Smooth muscle cell (in vitro differentiated cells): ENCODE data around the gene ACE. TPM values are rescaled to one million over a fixed set of nuclear protein-coding genes. Genes with fewer than 3 reads are reported as not detected.

Source experiments
- DNase-seq: peaks from one replicate; lab custom pipeline; 2025; ENCODE audit not compliant: unreplicated experiment; lab: John Stamatoyannopoulos, UW
- H2AFZ ChIP-seq: fragments of 200-600 bp; sonication (generic); 2 replicates; pipeline ENCODE4 v1.6.0; 2016; ENCODE audit warnings: antibody characterized with exemption, low read depth, mild to moderate bottlenecking
- H3F3A ChIP-seq: fragments of 200-600 bp; sonication (generic); 2 replicates; pipeline ENCODE4 v1.6.0; 2017; ENCODE audit warnings: antibody characterized with exemption, low read depth
- H3K27ac ChIP-seq: fragments of 200-600 bp; sonication (generic); 2 replicates; pipeline ENCODE4 v1.5.1; 2016; ENCODE audit warnings: low read depth, mild to moderate bottlenecking
- H3K27me3 ChIP-seq: fragments of 200-600 bp; sonication (generic); 2 replicates; pipeline ENCODE4 v1.6.1; 2016; ENCODE audit warnings: low read depth, mild to moderate bottlenecking
- H3K36me3 ChIP-seq: fragments of 200-600 bp; sonication (generic); 2 replicates; pipeline ENCODE4 v1.5.1; 2016; ENCODE audit warnings: low read depth
- H3K4me1 ChIP-seq: fragments of 200-600 bp; sonication (generic); 2 replicates; pipeline ENCODE4 v1.5.1; 2016; ENCODE audit warnings: low read depth
- H3K4me2 ChIP-seq: fragments of 200-600 bp; sonication (generic); 2 replicates; pipeline ENCODE4 v1.6.0; 2016; ENCODE audit warnings: mild to moderate bottlenecking
- H3K4me3 ChIP-seq: fragments of 200-600 bp; sonication (generic); 2 replicates; pipeline ENCODE4 v1.5.1; 2016; ENCODE audit warnings: mild to moderate bottlenecking
- H3K79me2 ChIP-seq: fragments of 200-600 bp; sonication (generic); 2 replicates; pipeline ENCODE4 v1.6.0; 2016; ENCODE audit warnings: low read depth, mild to moderate bottlenecking
- H3K9ac ChIP-seq: fragments of 200-600 bp; sonication (generic); 2 replicates; pipeline ENCODE4 v1.6.0; 2016; ENCODE audit warnings: low read depth
- H3K9me3 ChIP-seq: fragments of 200-600 bp; sonication (generic); replicated peaks from 2 replicates; pipeline ENCODE4 v1.5.1; 2016; ENCODE audit warnings: low read depth
- H4K20me1 ChIP-seq: fragments of 200-600 bp; sonication (generic); 2 replicates; pipeline ENCODE4 v1.6.0; 2016; ENCODE audit warnings: low read depth
- WGBS: methylation state at CpG from one replicate; pipeline ENCODE4 v1.1.7; 2016; ENCODE audit warnings: low lambda C conversion rate; 5-methylcytosine and 5-hydroxymethylcytosine counted together
- polyA plus RNA-seq: library from polyadenylated mRNA; unstranded; fragments of >200 nt; fragmentation: Nextera tagmentation; extraction: Ambion mirVana; gene quantifications from 2 replicates; pipeline ENCODE4 v1.2.1, GENCODE V29; 2016
- total RNA-seq: library from RNA; depleted of rRNA; stranded (reverse); fragments of >200 nt; gene quantifications from 2 replicates; pipeline ENCODE4 v1.2.3, GENCODE V29; 2014
- TF ChIP-seq, protein P1 (sequence below): fragments of 200-600 bp; sonication (generic); IDR thresholded peaks from 2 replicates; pipeline ENCODE4 v1.5.1; 2017; ENCODE audit warnings: borderline replicate concordance, mild to moderate bottlenecking, antibody characterized with exemption; ENCODE audit not compliant: insufficient read depth, poor library complexity, severe bottlenecking

Gene ACE
- total and polyA plus RNA-seq, 2 experiments from 2014 or later: 1.5 to 2.0 TPM

DNA sequence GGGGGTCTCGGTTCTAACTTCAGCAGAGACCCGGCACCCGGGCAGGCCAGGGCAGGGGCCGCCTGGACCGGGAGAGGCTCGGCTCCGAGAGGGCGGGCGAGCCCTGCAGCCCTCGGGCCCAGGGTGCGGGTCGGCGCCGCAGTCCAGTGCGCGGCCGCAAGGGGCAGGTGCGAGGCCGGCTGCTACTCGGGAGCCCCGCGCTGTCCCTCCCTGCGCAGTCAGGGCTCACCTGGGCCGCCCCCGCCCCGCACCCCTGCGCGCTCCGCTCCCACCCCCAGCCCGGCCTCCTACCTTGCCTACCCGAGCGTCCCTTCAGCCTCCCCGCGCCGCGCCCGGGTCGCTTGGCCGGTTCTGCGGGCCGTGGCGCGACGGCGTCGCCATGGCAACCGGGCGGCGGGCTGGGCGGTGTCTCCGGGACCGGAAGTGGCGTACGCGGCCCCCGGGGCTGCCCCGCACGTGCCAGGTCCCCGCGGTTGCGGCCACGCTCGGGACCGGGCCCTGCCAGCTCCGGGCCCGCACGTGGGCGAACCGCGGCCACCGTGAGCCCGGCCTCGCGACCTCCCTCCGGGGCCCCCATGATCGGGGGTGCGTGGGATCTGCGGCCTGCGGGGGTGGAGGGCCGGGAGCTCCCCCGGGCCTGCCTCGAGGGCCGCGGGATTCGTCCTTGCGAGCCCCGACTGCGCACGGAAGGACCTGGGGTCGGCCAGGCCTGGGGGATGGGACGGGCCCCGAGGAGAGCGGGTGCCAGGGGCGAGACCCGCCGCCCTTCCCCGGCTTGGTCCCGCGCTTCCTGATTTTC is 30.7 kb upstream of the ACE start, which contains the start of gene CYB561:
Gene CYB561 (minus strand): TSS at position 353 of the 799 bp plus-strand sequence. CDS start 8,759 bp downstream, outside the sequence.
- Histone ChIP-seq H2AFZ (peak within 1 kb of the TSS; percentile 86), H3K27ac (peak within 1 kb of the TSS; percentile 96), H3K4me1 (peaks cover 23% of the 10 kb centered on the region), H3K27me3 (no peaks in the 10 kb centered on the region), H3K36me3 (no peaks in the 10 kb centered on the region), H3K4me2 (peak within 1 kb of the TSS; percentile 99), H3K9me3 (no peaks in the 10 kb centered on the region), H3K79me2 (peaks cover 3% of the 10 kb centered on the region), H4K20me1 (peaks cover 6% of the 10 kb centered on the region), H3K9ac (peak within 1 kb of the TSS; percentile 97), H3K4me3 (peak within 1 kb of the TSS; percentile 80), H3F3A (peaks cover 17% of the 10 kb centered on the region)
- DNase-seq: peak; percentile 66
- 1% methylated on average over 31 of the region's 99 CpGs for WGBS
- TF ChIP-seq, protein P1, sequence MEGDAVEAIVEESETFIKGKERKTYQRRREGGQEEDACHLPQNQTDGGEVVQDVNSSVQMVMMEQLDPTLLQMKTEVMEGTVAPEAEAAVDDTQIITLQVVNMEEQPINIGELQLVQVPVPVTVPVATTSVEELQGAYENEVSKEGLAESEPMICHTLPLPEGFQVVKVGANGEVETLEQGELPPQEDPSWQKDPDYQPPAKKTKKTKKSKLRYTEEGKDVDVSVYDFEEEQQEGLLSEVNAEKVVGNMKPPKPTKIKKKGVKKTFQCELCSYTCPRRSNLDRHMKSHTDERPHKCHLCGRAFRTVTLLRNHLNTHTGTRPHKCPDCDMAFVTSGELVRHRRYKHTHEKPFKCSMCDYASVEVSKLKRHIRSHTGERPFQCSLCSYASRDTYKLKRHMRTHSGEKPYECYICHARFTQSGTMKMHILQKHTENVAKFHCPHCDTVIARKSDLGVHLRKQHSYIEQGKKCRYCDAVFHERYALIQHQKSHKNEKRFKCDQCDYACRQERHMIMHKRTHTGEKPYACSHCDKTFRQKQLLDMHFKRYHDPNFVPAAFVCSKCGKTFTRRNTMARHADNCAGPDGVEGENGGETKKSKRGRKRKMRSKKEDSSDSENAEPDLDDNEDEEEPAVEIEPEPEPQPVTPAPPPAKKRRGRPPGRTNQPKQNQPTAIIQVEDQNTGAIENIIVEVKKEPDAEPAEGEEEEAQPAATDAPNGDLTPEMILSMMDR: peak; percentile 46

DNA sequence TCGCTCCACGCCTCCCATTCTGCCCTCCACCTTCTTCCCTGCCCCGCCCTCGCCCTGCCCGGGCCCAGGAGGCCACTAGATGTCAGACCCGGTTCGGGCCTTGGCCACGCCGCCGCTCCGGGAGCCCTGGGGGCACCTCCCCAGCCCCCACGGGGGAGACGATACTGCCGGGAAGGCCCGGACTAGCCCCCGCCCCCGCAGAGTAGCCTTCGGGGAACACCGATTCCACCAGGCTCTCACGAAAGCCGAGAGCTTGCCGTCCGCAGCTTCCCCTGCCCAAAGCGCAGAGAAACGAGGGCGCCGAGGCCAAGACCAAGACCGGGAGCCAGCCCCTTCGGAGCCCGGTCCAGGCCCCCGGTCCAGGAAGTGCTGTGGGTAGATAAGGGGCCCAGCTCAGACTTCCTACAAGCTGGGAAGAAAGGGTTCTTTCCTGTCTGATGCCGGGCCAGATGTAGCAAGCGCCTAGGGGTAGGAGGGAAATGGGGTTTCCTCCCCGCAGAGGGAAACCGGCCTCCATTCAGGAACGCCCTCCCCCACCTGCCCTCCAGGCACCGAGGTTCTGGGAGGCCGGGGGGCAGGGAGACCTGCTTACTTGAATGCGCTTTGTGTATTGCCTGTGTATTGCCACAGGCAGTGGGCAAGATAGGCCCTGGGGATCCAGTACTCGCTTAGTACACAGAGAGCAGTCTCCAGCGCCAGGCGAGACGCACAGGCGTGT is 29.9 kb upstream of the ACE start:
- H4K20me1 ChIP-seq: peaks cover 6% of the 10 kb centered on the region
- peaks cover 3% of the 10 kb centered on the region for H3K79me2 ChIP-seq
- H3K4me1 ChIP-seq: peaks cover 23% of the 10 kb centered on the region
- peak overlapping the region; percentile 40 for H2AFZ ChIP-seq
- peak overlapping the region; percentile 80 for H3K4me3 ChIP-seq
- TF ChIP-seq, protein P1: no peak
- H3K27me3 ChIP-seq: no peaks in the 10 kb centered on the region
- H3F3A ChIP-seq: peaks cover 17% of the 10 kb centered on the region
- peak; percentile 48 for DNase-seq
- peak overlapping the region; percentile 96 for H3K27ac ChIP-seq
- no peaks in the 10 kb centered on the region for H3K36me3 ChIP-seq
- 16% methylated on average over 42 of the region's 44 CpGs for WGBS
- H3K9ac ChIP-seq: peak overlapping the region; percentile 97
- peak overlapping the region; percentile 99 for H3K4me2 ChIP-seq
- H3K9me3 ChIP-seq: no peaks in the 10 kb centered on the region

DNA sequence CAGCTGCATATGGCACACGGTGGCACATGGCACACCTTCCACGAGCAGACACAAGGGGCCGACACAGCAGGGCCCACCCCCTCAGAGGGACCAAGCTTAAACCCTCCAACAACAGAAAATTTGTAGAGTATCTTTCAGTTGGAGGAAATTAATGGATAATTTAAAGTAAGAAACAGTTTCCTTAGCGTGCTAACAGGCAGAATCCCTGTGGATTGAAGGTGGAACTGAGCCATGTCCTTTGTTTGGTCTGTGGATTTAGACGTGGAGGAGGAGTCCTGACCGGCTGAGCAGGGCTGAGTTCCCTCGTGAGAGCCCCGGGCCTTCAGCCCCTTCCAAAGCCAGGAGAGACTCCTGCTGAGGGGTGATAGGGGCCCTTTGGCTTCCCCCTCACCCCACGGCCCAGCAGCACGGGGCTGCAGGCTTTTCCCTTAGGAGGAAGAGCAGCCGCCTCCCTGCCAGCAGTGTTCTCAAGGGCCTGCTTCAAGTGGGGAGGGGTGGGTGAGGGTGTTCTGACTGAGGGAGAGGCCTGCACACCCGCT is 29.3 kb upstream of the ACE start:
- H3K4me1 ChIP-seq: peaks cover 23% of the 10 kb centered on the region
- H3K27ac ChIP-seq: peak overlapping the region; percentile 96
- H4K20me1 ChIP-seq: peaks cover 3% of the 10 kb centered on the region
- H3K79me2 ChIP-seq: peaks cover 3% of the 10 kb centered on the region
- peaks cover 17% of the 10 kb centered on the region for H3F3A ChIP-seq
- H3K9ac ChIP-seq: peak overlapping the region; percentile 97
- H2AFZ ChIP-seq: peak overlapping the region; percentile 40
- H3K9me3 ChIP-seq: no peaks in the 10 kb centered on the region
- H3K4me3 ChIP-seq: peak overlapping the region; percentile 80
- H3K4me2 ChIP-seq: peak overlapping the region; percentile 99
- no peak for DNase-seq
- WGBS: 39% methylated on average over 12 of the region's 12 CpGs
- TF ChIP-seq, protein P1: no peak
- no peaks in the 10 kb centered on the region for H3K27me3 ChIP-seq
- no peaks in the 10 kb centered on the region for H3K36me3 ChIP-seq
